SK-N-SH treated with all-trans-retinoic acid at 6 μM for 48 hours (cell line): Measurements from ENCODE around the gene CCDC174.

Experiments
- ARNTL ChIP-seq: fragments of 450-650 bp; formaldehyde crosslinking; IDR thresholded peaks from 2 replicates; pipeline ENCODE4 v1.5.0; 2020; ENCODE audit warnings: low read depth, mild to moderate bottlenecking, moderate library complexity, borderline replicate concordance
- CREB5 ChIP-seq: fragments of 250-450 bp; sonication (Bioruptor Pico); IDR thresholded peaks from 2 replicates; pipeline ENCODE4 v1.5.1; 2020; ENCODE audit warnings: low read depth, mild to moderate bottlenecking, moderate library complexity
- CSDC2 ChIP-seq: fragments of 250-450 bp; sonication (Bioruptor Pico); IDR thresholded peaks from 2 replicates; pipeline ENCODE4 v1.5.0; 2020; ENCODE audit warnings: mild to moderate bottlenecking, moderate library complexity
- OSR1 ChIP-seq: fragments of 250-450 bp; sonication (Bioruptor Pico); IDR thresholded peaks from 2 replicates; pipeline ENCODE4 v1.8.0; 2022; ENCODE audit warnings: moderate library complexity, mild to moderate bottlenecking, inconsistent platforms
- PATZ1 ChIP-seq: fragments of 250-450 bp; sonication (Bioruptor Pico); IDR thresholded peaks from 2 replicates; pipeline ENCODE4 v1.8.0; 2020; ENCODE audit warnings: mild to moderate bottlenecking, moderate library complexity, borderline replicate concordance

GRCh38 chr3:14605744-14606143 lies 45.8 kb upstream of the CCDC174 start:
- TF ChIP-seq ARNTL (no peak), CREB5 (CRISPR knock-in tag) (no peak), CSDC2 (CRISPR knock-in tag) (no peak), PATZ1 (CRISPR knock-in tag) (no peak), OSR1 (CRISPR knock-in tag) (no peak)
